Renal cortex interstitium (tissue), 11 donors: Measurements from ENCODE around the gene ABCC6. TPM values are rescaled to one million over a fixed set of nuclear protein-coding genes. Genes with fewer than 3 reads are reported as not detected.
"Not testable (repeated sequence)": the region's sequence is repeated elsewhere in the genome, so short reads cannot be mapped to it uniquely, and the experiment has no call there.

Source experiments
- DNase-seq, 11 donors: peaks; one replicate each; pipeline ENCODE4 v3.0.0-alpha.2; 2013; ENCODE audit warnings: low read depth in 9 of 11, low spot score in 4 of 11; ENCODE audit errors: extremely low read depth in 1 of 11
- polyA plus RNA-seq, 3 donors: library from polyadenylated mRNA; unstranded; fragments of 120-200 nt; gene quantifications; one replicate each; pipeline ENCODE4 v1.2.1, GENCODE V29; 2013; ENCODE audit not compliant: insufficient read length in 3 of 3

The ABCC6 gene
- polyA plus RNA-seq, 3 donors, result 20.7 to 26.3 (median 25.6) TPM

- no peak for DNase-seq
Observed at GRCh38 chr16:16171332-16171919, 51.9 kb downstream of the ABCC6 start.

GRCh38 chr16:16169615-16170014 lies 53.7 kb downstream of the ABCC6 start:
- DNase-seq, result no peak

DNA sequence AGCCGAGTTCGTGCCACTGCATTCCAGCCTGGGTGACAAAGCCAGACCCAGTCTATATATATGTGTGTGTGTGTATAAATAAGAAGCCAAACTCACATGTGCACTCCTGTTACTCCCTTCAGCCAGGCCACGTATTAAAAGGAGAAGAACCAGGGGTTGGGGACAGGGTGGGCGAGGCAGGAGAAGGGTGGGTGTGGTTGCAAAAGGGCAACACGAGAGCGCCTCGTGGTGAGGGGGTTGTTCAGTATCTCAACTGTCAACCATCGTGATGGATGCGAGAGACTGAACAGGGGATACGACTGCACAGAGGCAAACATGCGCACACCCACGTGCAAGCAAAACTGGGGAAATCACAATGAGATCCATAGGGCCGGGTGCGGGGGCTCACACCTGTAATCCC lies 54.9 kb downstream of the ABCC6 start:
- no peak for DNase-seq

DNA sequence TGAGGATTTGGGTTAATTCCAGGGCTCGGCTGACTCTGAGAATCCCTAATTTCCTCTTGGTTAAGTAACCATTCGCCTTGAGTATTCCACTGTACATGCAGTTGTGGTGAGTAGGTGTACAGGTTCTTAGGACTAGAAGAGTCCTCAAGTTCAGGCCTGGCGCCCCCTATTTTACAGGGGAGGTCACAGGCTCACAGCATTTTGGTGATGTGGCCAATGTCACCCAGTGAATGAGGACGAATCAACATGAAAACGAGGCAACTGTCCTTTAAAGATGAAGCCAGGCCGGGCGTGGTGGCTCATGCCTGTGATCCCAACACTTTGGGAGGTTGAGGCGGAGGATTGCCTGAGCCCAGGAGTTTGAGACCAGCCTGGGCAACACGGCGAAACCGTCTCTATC lies 55.4 kb downstream of the ABCC6 start:
- DNase-seq, result no peak

DNA sequence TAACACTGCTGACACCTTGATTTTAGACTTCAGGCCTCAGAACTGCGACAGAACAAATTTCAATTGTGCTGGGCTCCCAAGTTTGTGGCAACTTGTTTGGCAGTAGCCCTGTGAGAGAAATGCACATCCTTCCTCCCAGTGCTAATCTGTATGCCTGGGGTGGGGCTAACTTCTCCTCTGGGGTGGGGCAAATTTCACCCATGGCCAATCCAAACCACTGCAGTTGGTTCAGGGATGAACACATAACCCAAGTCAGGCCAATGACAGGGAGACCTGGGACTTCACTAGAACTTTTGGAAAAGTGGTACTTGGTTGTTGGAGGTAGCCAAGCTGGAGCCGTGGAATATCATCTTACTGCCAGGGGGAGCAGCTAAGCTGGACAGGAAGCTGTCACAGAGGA lies 56.3 kb downstream of the ABCC6 start:
- no peak for DNase-seq

DNA sequence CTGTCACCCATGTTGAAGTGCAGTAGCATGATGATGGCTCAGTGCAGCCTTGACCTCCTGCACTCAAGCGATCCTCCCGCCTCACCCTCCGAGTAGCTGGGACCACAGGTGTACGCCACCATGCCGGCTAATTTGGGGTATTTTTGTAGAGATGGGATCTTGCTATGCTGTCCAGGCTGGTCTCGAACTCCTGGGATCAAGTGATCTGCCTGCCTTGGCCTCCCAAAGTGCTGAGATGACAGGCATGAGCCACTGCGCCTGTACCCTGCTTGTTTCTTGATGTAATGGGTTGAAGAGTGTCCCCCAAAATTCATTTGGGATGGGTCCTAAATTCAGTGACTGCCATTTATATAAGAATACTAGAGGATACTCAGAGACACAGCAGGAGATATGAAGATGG lies 57.2 kb downstream of the ABCC6 start:
- DNase-seq, result no peak

- DNase-seq, result no peak
Observed at GRCh38 chr16:16164243-16164642, 59.1 kb downstream of the ABCC6 start.

- no peak for DNase-seq
Observed at GRCh38 chr16:16163571-16163970, 59.7 kb downstream of the ABCC6 start.

- DNase-seq, result no peak
Observed at GRCh38 chr16:16163109-16163508, 60.2 kb downstream of the ABCC6 start.

GRCh38 chr16:16162591-16162990 lies 60.7 kb downstream of the ABCC6 start:
- no peak for DNase-seq

- DNase-seq, result not testable (repeated sequence)
Observed at GRCh38 chr16:16161840-16162239, 61.5 kb downstream of the ABCC6 start.

DNA sequence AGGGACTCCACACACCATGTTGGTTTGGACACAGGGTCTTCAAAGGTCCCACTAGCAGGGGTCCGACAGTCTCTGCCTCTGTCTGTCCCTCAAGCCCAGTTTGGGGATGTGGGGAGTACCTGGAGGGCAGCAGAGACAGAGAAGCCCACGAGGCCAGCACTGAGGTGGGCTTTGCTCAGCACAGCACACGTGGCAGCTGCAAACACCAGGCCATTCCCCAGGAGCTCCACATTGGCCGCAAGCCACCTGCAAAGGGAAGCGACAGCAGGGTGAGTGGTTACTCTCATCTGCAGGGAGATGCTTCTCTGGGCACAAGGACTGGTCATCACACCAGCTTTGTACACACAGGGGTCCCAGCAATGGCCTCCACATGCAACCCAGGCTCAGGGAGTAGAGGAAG lies 62.0 kb downstream of the ABCC6 start:
- no peak for DNase-seq

GRCh38 chr16:16159662-16160061 lies 63.6 kb downstream of the ABCC6 start:
- DNase-seq, result no peak

GRCh38 chr16:16158741-16159374 lies 64.4 kb downstream of the ABCC6 start:
- DNase-seq, result no peak

DNA sequence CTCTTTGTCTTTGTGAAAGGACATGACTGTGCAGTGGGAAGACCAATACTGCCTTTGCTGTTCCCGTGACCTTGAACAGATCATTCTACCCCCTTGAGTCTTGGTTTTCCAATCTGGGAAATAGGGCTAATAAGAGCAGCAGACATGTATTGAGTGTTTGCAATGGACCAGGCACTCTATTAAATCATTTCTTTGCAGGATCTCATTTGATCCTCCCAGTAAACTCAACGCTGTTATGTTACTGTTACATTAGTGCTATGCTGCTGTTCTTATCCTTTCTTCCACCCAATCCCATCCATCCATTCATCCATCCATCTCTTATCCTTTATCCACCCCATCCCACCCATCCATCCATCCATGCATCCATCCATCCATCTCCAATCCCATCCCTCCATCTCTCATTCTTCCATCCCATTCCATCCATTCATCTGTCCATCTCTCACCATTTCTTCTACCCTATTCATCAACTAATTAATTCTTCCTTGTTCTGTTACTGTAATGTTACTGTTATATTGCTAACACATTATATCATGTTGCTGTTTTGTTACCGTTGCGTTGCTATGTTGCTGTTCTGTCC lies 65.1 kb downstream of the ABCC6 start:
- no peak for DNase-seq

DNA sequence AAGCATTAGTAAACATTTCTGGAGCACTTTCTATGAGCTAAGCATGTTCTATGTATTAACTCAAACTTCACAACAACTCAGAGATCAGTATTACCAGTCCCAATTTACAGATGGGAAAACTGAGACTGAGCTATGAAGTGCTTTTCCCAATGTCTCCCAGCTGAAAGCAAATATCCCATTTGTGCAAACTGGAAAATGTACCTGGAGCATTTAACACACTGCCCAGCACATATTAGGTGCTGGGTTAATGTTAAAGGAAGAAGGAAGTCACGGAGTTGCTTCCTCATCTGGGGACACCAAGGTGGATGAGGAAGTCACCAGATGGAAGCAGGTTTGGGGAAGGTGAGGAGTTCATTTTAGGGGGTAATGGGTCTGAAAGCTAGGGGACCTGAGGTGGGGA lies 66.1 kb downstream of the ABCC6 start:
- DNase-seq, result no peak

DNA sequence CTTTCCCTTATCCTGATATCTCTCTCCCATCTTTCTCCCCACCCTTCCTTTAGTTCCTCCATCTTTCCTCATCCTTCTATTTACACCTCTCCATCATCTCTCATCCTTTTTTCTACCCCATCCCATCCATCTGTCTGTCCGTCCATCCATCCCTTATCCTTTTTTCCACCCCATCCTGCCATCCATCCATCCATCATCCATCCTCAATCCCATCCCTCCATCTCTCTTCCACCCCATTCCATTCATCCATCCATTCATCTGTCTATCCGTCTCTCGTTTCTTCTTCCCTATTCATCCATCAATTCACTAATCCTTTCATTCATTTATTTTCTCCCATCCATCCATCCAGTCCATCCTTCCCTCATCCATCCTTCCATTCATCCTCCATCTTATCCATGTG lies 68.1 kb downstream of the ABCC6 start:
- no peak for DNase-seq

GRCh38 chr16:16154281-16154951 lies 68.9 kb downstream of the ABCC6 start:
- DNase-seq, result no peak

DNA sequence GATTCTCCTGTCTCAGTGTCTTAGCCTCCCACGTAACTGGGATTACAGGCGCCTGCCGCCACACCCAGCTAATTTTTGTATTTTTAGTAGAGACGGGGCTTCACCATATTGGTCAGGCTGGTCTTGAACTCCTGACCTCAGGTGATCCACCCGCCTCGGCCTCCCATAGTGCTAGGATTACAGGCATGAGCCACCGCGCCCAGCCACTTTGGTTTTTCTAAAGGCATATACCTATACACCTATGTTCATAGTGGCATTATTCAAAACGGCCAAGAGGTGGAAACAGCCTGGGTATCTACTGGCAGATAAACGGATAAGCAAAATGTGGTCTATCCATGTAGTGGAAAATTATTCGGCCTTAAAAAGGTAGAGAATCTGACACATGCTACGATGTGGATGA lies 70.3 kb downstream of the ABCC6 start:
- not testable (repeated sequence) for DNase-seq

DNA sequence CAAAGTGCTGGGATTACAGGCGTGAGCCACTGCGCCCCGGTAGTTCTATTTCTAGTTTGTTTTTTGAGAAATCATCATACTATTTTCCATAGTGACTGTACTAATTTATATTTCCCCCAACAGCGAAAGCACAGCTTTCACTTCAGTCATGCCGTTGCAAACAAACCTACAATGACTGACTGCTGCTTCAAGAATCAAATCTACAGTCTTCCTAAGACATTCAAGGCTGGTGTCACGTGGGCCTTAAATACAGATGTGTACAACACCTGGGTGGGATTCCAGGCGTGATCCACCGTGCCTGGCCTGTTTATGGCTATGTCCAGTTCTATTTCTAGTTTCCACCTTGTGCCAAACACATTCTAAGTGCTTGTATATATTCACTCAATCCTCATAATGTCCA lies 72.0 kb downstream of the ABCC6 start:
- no peak for DNase-seq

DNA sequence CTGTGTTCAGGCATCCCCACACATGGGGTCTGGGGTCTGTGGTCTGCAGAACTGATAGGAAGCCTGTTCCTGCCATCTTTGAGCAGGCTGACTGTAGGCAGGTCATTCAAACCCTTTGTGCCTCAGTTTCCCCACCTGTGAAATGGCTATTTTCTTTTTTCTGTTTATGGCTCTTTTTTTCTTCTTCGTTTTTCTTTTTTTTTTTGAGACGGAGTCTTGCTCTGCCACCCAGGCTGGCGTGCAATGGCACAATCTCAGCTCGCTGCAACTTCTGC lies 72.5 kb downstream of the ABCC6 start:
- DNase-seq, result no peak
